ENCODE measurements around the gene VPS29. TPM values are rescaled to one million over a fixed set of nuclear protein-coding genes. Genes with fewer than 3 reads are reported as not detected.

The VPS29 gene
- polyA plus RNA-seq (2013, experiment 1 of 2) = 67.4 TPM
- 69.2 TPM for polyA plus RNA-seq (2013, experiment 2 of 2)

GRCh38 chr12:110501752-110502738 is at the start of gene VPS29, which contains the start of gene RAD9B:
Gene VPS29, minus strand, starts transcription at chr12:110502111. Its CDS starts 60 bp downstream, at chr12:110502051.
Gene RAD9B, plus strand, starts transcription at chr12:110502331. Its CDS starts 7 bp downstream, at chr12:110502338.
- peak; percentile 94 for DNase-seq (ENCODE audit: low spot score)
- H3K27ac ChIP-seq (replicated peaks; ENCODE audit: low read length) = no peak within 1 kb of the TSS
- WGBS, 2 donors (ENCODE audit: extremely low coverage in 2 of 2, insufficient read length in 2 of 2, insufficient replicate concordance in 1 of 2) = no CpG with 5 or more reads among the region's 61 CpGs

GRCh38 chr12:110550981-110551380 is 49.1 kb upstream of the VPS29 start:
- no peak overlapping the region for H3K4me2 ChIP-seq (ENCODE audit: insufficient read depth, low read length, poor library complexity, severe bottlenecking)
- H2BK12ac ChIP-seq (ENCODE audit: low read length) = no peak overlapping the region
- H2BK15ac ChIP-seq (ENCODE audit: low read length) = no peak overlapping the region
- no peak overlapping the region for H4K8ac ChIP-seq (ENCODE audit: low read depth, low read length)
- H3K27me3 ChIP-seq (ENCODE audit: control insufficient read depth in 3 of 3, insufficient read depth in 3 of 3, low read depth in 1 of 3, low read length in 3 of 3) = no peaks in the 10 kb centered on the region
- H4K91ac ChIP-seq (ENCODE audit: low read depth, low read length, poor library complexity) = no peak overlapping the region
- H2AK5ac ChIP-seq (ENCODE audit: low read depth, low read length) = no peak overlapping the region
- no peak overlapping the region for H3K18ac ChIP-seq (ENCODE audit: low read length)
- H2BK5ac ChIP-seq (ENCODE audit: low read length) = no peak overlapping the region
- no peaks in the 10 kb centered on the region for H3K79me1 ChIP-seq (ENCODE audit: low read depth, low read length)
- no peak overlapping the region for H3K9ac ChIP-seq (ENCODE audit: low read depth, low read length, poor library complexity)
- no peak overlapping the region for H3K4me3 ChIP-seq (ENCODE audit: low read length in 2 of 2)
- no peak overlapping the region for H3K27ac ChIP-seq (replicated peaks; ENCODE audit: low read length)
- H3K23ac ChIP-seq (ENCODE audit: low read depth, low read length, poor library complexity) = no peak overlapping the region
- H3K4me1 ChIP-seq (ENCODE audit: control insufficient read depth in 2 of 2, insufficient read depth in 1 of 2, low read depth in 1 of 2, low read length in 2 of 2) = no peaks in the 10 kb centered on the region
- DNase-seq (ENCODE audit: low spot score) = no peak
- H3K14ac ChIP-seq (ENCODE audit: low read length) = no peak overlapping the region
- H2BK120ac ChIP-seq (ENCODE audit: low read depth, low read length) = no peak overlapping the region
- H3K4ac ChIP-seq (ENCODE audit: low read length) = no peak overlapping the region
- WGBS, 2 donors (ENCODE audit: extremely low coverage in 2 of 2, insufficient read length in 2 of 2, insufficient replicate concordance in 1 of 2) = no CpG with 5 or more reads among the region's 4 CpGs
- H2AFZ ChIP-seq (ENCODE audit: low read length) = no peak overlapping the region
- peaks cover 3 to 18% of the 10 kb centered on the region in 2 donors for H3K36me3 ChIP-seq (replicated peaks in 1 of 2; ENCODE audit: control insufficient read depth in 2 of 2, insufficient read depth in 2 of 2, low read length in 2 of 2)
- H3K9me3 ChIP-seq (replicated peaks in 1 of 2; ENCODE audit: control insufficient read depth in 2 of 2, insufficient read depth in 1 of 2, low read depth in 1 of 2, low read length in 2 of 2) = peaks cover 0 to 2% of the 10 kb centered on the region in 2 donors

More at GRCh38 chr12:110501752-110502738, at the start of gene VPS29, which contains the start of gene RAD9B:
- H2AK5ac ChIP-seq (ENCODE audit: low read depth, low read length) = peak within 1 kb of the TSS; percentile 24
- peaks cover 0 to 4% of the 10 kb centered on the region in 2 donors for H3K4me1 ChIP-seq (ENCODE audit: control insufficient read depth in 2 of 2, insufficient read depth in 1 of 2, low read depth in 1 of 2, low read length in 2 of 2)
- H3K18ac ChIP-seq (ENCODE audit: low read length) = peak within 1 kb of the TSS; percentile 90
- no peak within 1 kb of the TSS for H2BK5ac ChIP-seq (ENCODE audit: low read length)
- H3K4me2 ChIP-seq (ENCODE audit: insufficient read depth, low read length, poor library complexity, severe bottlenecking) = peak within 1 kb of the TSS; percentile 45
- H3K9ac ChIP-seq (ENCODE audit: low read depth, low read length, poor library complexity) = peak within 1 kb of the TSS; percentile 89
- peak within 1 kb of the TSS; percentile 74 for H2BK15ac ChIP-seq (ENCODE audit: low read length)
- H3K9me3 ChIP-seq (replicated peaks in 1 of 2; ENCODE audit: control insufficient read depth in 2 of 2, insufficient read depth in 1 of 2, low read depth in 1 of 2, low read length in 2 of 2) = peaks cover 3 to 4% of the 10 kb centered on the region in 2 donors
- no peak within 1 kb of the TSS for H2BK12ac ChIP-seq (ENCODE audit: low read length)
- H2BK120ac ChIP-seq (ENCODE audit: low read depth, low read length) = no peak within 1 kb of the TSS
- H3K79me1 ChIP-seq (ENCODE audit: low read depth, low read length) = no peaks in the 10 kb centered on the region
- H3K4me3 ChIP-seq (ENCODE audit: low read length in 2 of 2) = peak within 1 kb of the TSS; percentile 86 to 96
- no peak within 1 kb of the TSS for H3K4ac ChIP-seq (ENCODE audit: low read length)
- H3K27me3 ChIP-seq (ENCODE audit: control insufficient read depth in 3 of 3, insufficient read depth in 3 of 3, low read depth in 1 of 3, low read length in 3 of 3) = no peaks in the 10 kb centered on the region
- peaks cover 0 to 25% of the 10 kb centered on the region in 2 donors for H3K36me3 ChIP-seq (replicated peaks in 1 of 2; ENCODE audit: control insufficient read depth in 2 of 2, insufficient read depth in 2 of 2, low read length in 2 of 2)
- H3K23ac ChIP-seq (ENCODE audit: low read depth, low read length, poor library complexity) = peak within 1 kb of the TSS; percentile 57
- H2AFZ ChIP-seq (ENCODE audit: low read length) = peak within 1 kb of the TSS; percentile 86
- H3K14ac ChIP-seq (ENCODE audit: low read length) = no peak within 1 kb of the TSS
- H4K8ac ChIP-seq (ENCODE audit: low read depth, low read length) = peak within 1 kb of the TSS; percentile 53
- no peak within 1 kb of the TSS for H4K91ac ChIP-seq (ENCODE audit: low read depth, low read length, poor library complexity)

- Histone ChIP-seq H3K4me3 (ENCODE audit: low read length in 2 of 2) (no peak overlapping the region), H3K4me1 (ENCODE audit: control insufficient read depth in 2 of 2, insufficient read depth in 1 of 2, low read depth in 1 of 2, low read length in 2 of 2) (no peaks in the 10 kb centered on the region), H4K8ac (ENCODE audit: low read depth, low read length) (no peak overlapping the region), H2AFZ (ENCODE audit: low read length) (no peak overlapping the region), H3K27ac (replicated peaks; ENCODE audit: low read length) (no peak overlapping the region), H3K4ac (ENCODE audit: low read length) (no peak overlapping the region), H3K23ac (ENCODE audit: low read depth, low read length, poor library complexity) (no peak overlapping the region), H3K79me1 (ENCODE audit: low read depth, low read length) (no peaks in the 10 kb centered on the region), H3K14ac (ENCODE audit: low read length) (no peak overlapping the region), H3K9ac (ENCODE audit: low read depth, low read length, poor library complexity) (no peak overlapping the region), H2AK5ac (ENCODE audit: low read depth, low read length) (no peak overlapping the region), H3K18ac (ENCODE audit: low read length) (no peak overlapping the region), H3K9me3 (replicated peaks in 1 of 2; ENCODE audit: control insufficient read depth in 2 of 2, insufficient read depth in 1 of 2, low read depth in 1 of 2, low read length in 2 of 2) (peaks cover 0 to 2% of the 10 kb centered on the region in 2 donors), H2BK12ac (ENCODE audit: low read length) (no peak overlapping the region), H3K27me3 (ENCODE audit: control insufficient read depth in 3 of 3, insufficient read depth in 3 of 3, low read depth in 1 of 3, low read length in 3 of 3) (no peaks in the 10 kb centered on the region), H4K91ac (ENCODE audit: low read depth, low read length, poor library complexity) (no peak overlapping the region), H2BK5ac (ENCODE audit: low read length) (no peak overlapping the region), H3K36me3 (replicated peaks in 1 of 2; ENCODE audit: control insufficient read depth in 2 of 2, insufficient read depth in 2 of 2, low read length in 2 of 2) (peaks cover 3 to 26% of the 10 kb centered on the region in 2 donors), H2BK15ac (ENCODE audit: low read length) (no peak overlapping the region), H2BK120ac (ENCODE audit: low read depth, low read length) (no peak overlapping the region), H3K4me2 (ENCODE audit: insufficient read depth, low read length, poor library complexity, severe bottlenecking) (no peak overlapping the region)
- no peak for DNase-seq (ENCODE audit: low spot score)
- no CpG with 5 or more reads among the region's 2 CpGs for WGBS, 2 donors (ENCODE audit: extremely low coverage in 2 of 2, insufficient read length in 2 of 2, insufficient replicate concordance in 1 of 2)
These were observed 47.8 kb upstream of the VPS29 start for GRCh38 chr12:110549716-110550115.

- no peaks in the 10 kb centered on the region for H3K27me3 ChIP-seq (ENCODE audit: control insufficient read depth in 3 of 3, insufficient read depth in 3 of 3, low read depth in 1 of 3, low read length in 3 of 3)
- no peak overlapping the region for H3K4me3 ChIP-seq (ENCODE audit: low read length in 2 of 2)
- H3K14ac ChIP-seq (ENCODE audit: low read length) = no peak overlapping the region
- no peak overlapping the region for H2AFZ ChIP-seq (ENCODE audit: low read length)
- no peaks in the 10 kb centered on the region for H3K79me1 ChIP-seq (ENCODE audit: low read depth, low read length)
- no peak overlapping the region for H3K23ac ChIP-seq (ENCODE audit: low read depth, low read length, poor library complexity)
- no peak overlapping the region for H3K27ac ChIP-seq (replicated peaks; ENCODE audit: low read length)
- peaks cover 0 to 2% of the 10 kb centered on the region in 2 donors for H3K9me3 ChIP-seq (replicated peaks in 1 of 2; ENCODE audit: control insufficient read depth in 2 of 2, insufficient read depth in 1 of 2, low read depth in 1 of 2, low read length in 2 of 2)
- no CpG with 5 or more reads among the region's 7 CpGs for WGBS, 2 donors (ENCODE audit: extremely low coverage in 2 of 2, insufficient read length in 2 of 2, insufficient replicate concordance in 1 of 2)
- no peak overlapping the region for H2BK12ac ChIP-seq (ENCODE audit: low read length)
- H3K4me1 ChIP-seq (ENCODE audit: control insufficient read depth in 2 of 2, insufficient read depth in 1 of 2, low read depth in 1 of 2, low read length in 2 of 2) = no peaks in the 10 kb centered on the region
- H2BK5ac ChIP-seq (ENCODE audit: low read length) = no peak overlapping the region
- no peak overlapping the region for H3K4ac ChIP-seq (ENCODE audit: low read length)
- no peak overlapping the region for H3K18ac ChIP-seq (ENCODE audit: low read length)
- no peak overlapping the region for H4K8ac ChIP-seq (ENCODE audit: low read depth, low read length)
- DNase-seq (ENCODE audit: low spot score) = no peak
- H3K36me3 ChIP-seq (replicated peaks in 1 of 2; ENCODE audit: control insufficient read depth in 2 of 2, insufficient read depth in 2 of 2, low read length in 2 of 2) = peaks cover 3 to 33% of the 10 kb centered on the region in 2 donors
- no peak overlapping the region for H3K9ac ChIP-seq (ENCODE audit: low read depth, low read length, poor library complexity)
- no peak overlapping the region for H3K4me2 ChIP-seq (ENCODE audit: insufficient read depth, low read length, poor library complexity, severe bottlenecking)
- no peak overlapping the region for H2BK120ac ChIP-seq (ENCODE audit: low read depth, low read length)
- no peak overlapping the region for H4K91ac ChIP-seq (ENCODE audit: low read depth, low read length, poor library complexity)
- H2AK5ac ChIP-seq (ENCODE audit: low read depth, low read length) = no peak overlapping the region
- no peak overlapping the region for H2BK15ac ChIP-seq (ENCODE audit: low read length)
These were observed 46.8 kb upstream of the VPS29 start for GRCh38 chr12:110548678-110549077.

Data from neuronal stem cell (in vitro differentiated cells).